HG03457 (cell line): ENCODE measurements around the gene TENT5A.

Source experiments
- ATAC-seq: cut with Tn5 transposase; IDR thresholded peaks from one replicate; pipeline ENCODE4 v1.9.1; 2021; ENCODE audit warnings: moderate number of reproducible peaks; ENCODE audit not compliant: unreplicated experiment

TENT5A gene

DNA sequence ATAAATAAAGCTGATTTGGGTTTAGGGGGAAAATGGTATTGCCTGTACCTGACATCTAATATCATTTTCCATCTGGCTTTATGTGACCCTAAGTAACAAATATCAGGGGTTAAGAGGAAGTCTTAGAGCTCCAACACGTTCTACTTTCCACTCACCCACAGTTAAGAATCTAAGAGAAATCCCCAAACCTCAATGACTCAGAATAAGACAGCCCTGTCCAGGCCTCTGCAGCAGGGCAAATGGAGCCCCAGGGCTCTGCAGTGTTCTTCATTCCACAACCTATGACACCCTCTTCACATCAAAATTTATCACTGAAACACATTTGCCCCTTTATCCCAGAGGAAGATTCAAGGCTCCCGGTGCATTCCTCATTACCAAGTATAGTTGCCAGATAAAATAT is 20.3 kb upstream of the TENT5A start:
- ATAC-seq, result peak; percentile 99

DNA sequence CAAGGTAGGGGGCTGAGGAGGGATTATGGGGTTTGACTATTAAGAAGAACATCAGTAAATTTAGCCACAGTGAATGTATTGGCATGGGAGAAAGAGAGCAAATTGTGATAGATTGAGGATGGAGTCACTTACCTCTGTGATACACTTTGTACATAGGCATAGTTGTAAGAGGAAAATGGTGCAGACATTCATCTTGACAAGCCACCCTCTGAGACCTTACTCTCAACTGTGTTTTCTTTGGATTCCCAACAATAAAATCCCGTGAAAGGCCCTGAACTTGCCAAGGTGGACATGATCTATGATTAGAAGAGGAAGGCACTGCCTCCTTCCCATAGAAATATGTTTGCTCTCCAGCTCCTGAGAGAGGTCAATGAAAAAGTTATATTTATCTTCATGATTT is 18.6 kb upstream of the TENT5A start:
- no peak for ATAC-seq

DNA sequence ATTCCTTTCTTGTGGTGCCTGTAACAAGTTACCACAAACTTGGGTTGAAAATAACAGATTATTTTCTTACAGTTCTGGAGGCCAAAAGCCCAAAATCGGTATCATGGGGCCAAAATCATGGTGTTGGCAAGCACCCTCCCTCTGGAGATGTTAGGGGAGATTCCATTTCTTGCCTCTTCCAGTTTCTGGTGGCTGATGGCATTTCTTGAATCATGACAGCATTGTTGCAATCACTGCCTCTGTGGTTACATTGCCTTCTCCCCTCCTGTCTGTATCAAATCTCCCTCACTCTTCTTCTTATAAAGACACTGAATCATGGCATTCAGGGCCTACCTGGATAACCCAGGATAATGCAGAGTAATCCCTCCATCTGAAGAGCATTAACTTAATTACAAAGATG is 17.9 kb upstream of the TENT5A start:
- ATAC-seq, result no peak

DNA sequence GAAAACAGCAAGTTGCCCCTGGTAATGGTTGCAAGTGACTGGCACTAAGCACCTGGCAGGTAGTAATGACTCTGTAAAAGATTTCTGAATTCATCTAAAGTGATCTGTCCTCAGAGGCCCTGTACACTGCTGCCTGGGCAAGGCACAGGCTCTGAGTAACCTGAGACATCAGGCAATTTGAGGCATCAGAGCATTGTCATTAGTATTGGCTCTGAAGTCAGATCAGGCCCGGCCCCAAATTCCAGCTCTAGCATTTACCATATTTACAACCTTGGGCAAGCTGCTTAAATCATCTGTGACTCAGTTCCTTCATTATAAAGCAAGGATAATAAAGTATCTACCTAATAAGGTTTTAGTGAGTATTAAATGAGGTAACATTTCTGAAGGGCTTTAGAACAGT is 17.3 kb upstream of the TENT5A start:
- no peak for ATAC-seq

DNA sequence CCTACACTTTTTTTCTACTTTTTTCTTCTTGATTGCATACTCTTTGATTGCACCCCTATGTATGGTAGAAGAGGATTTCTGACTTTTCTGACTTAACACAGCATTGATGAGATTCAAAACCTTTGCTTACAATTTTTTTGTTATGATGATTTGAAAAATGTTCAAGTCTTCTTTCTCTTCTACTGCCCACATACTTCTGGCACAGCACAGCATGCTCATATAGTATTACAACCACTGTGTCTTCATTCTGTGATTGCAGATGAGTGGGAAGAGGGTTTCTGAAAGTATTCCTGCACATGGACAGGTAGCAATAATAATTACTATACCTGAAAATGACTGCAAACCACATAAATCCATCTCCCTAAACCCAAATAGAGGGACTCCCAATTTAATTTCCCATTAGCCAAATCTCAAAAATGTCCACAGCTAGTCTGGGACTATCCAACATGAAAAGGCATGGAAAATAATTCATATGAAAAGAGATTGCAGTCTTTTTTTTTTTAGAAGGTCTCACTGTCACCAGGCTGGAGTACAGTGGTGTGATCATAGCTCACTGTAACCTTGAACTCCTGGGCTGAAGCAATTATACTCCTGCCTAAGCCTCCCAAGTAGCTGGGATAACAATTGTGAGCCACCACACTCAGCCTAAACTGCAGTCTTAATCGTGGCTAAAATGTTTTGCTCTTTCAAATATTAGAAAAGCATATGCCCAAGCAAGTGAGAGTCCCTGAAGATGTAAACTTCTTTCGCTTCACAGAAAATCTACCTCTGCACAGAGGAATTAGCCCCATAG is 15.9 kb upstream of the TENT5A start:
- no peak for ATAC-seq

DNA sequence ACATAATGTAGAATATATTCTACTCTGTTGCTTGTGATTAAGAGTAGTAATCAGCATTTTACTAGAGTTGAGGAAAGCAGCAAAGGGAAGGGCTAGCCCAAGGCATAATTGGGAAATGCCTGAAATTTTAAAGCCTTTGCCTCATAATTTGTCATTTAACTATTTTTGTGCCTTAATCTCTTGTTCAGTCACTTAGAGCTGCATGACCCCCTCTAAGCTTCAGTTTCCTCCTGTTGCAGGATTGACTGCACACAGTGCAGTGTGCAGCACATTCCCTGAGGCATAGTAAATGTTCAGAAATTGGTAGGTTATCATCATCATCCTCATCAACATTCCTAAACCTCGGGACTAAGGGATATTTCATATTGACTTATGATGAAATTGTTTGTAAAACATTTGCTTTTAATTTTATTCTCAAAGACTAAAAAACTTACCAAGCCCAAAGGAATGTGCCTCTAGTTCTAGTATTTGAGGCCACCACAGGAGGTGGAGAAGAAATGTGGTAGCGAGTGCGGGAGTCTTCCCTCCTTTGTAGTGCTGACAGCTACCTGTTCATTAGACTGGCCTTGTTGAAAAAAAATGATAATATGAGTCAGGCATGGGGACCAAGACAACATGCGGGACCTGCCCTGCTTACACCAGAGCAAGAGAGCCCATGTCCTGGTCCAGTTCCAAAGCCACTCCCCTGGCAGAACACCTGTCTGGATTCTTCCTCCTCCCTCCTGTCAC is 14.8 kb upstream of the TENT5A start:
- no peak for ATAC-seq

DNA sequence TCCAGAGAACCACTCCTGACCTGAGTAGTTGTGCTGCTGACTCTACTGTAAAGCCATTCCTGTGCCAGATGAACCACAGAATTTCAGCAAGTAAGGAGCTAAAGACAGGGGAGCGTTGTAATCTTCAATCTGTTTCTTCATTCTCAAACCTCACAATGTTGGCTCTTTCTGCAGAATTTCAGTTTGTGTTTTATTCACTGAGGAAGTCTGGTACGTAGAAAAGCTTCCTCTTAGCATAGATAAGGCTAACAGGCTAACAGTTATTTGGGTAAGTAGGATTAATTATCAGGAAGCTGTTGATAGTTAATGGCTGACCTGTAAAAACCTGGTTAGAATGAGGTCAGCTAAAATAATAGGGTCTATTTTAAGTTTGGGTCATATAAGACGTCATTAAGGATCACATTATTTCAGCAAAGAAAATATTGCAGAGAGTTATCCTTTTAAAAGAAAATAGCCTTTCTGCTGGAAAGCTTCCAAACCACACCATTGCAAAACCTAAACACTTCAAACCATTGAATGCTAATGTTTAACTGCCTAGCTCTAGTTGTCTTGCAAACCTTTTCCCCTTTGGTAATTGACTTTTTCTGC is 14.1 kb upstream of the TENT5A start:
- peak; percentile 64 for ATAC-seq

DNA sequence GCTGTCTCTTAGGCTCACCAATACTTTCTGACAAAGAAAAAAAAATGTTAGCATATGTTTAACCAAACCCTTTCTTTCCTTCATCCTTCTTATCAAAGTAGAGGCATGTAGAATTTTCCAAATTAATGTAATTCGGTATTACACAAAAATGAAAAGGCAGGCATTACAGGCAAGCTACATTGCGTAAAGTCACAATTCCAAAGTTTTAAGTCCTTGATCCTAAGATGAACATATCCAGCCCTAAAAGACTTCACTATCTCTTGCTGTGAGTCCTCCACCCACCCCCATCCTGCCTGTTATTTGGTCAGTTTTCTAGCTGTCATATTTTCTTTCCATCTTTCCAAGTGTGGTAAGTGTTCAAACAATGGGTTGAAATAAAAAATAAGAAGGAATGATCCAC is 12.1 kb upstream of the TENT5A start:
- ATAC-seq, result no peak

DNA sequence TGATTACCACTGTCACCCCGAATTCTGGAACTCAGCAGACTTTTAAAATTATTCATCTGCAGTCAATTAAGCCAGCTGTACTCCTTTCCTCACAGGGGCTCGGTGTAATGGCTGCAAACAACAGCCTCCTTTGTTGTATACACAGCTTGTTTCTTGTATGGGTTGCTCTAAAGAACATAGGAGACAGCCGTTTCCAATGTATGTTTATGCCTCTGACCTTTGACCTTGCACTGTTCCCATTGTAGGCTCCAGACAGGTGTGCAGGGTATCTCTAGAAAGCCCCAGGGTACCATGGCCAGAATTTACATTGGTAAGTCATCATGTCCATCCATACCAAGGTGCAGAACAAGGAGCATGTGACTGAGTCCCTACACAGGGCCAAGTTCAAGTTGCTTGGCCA is 11.5 kb upstream of the TENT5A start:
- no peak for ATAC-seq

DNA sequence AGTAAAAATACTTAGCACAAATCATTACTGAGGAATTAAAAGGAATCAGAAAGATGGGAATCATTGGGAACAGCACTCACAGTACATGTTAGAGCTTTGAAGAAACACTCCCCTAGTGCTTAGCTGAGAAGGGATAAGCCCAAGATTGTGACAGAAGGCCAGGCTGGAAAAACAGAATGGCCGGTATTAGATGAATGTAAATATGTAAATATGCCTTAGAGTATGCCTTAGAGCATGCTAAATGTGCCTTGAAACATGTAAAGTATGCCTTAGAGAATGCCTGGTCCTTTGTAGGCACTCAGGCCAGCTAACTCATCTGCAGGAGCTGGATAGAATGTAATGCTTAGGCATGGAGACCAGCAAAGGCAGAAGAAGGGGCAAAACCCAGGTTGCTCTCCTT is 10.6 kb upstream of the TENT5A start:
- ATAC-seq, result no peak

DNA sequence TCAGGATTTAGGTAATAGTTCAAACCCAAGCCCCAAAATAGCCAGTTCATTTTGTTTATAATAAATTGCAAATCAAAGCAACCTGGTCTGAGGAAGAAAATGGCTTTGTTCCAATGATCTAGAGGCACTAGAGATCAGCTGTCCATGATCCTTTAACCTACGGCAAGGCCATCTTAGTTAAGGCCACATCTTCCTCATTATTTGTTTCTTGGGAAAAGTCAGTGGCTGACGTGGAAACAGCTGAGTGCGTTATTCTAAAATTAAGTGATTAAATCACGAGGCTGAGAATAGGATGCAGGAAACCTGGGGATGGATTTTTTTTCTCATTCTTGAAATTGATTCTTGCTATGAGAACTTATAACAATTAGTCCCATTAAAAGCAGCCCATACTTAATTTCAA is 10.1 kb upstream of the TENT5A start:
- no peak for ATAC-seq

DNA sequence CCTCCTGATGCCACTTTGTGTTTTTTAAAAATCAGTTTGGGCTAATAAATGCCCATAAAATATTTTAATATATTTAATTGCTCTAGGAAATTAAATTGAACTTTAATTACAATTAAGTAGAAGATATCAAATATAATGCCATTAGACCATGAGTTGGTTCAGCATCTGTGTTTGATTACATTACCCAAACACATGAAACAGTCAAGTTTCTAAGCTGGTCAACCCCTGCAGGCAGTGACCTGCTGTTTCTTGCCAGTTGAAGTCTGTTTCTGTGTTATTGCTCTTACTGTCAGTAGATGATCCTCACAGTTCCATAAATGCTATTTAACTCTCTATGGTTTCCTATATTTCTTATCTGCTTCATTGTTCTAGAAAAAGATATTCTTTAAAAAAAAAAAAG is 9.7 kb upstream of the TENT5A start:
- ATAC-seq, result no peak

DNA sequence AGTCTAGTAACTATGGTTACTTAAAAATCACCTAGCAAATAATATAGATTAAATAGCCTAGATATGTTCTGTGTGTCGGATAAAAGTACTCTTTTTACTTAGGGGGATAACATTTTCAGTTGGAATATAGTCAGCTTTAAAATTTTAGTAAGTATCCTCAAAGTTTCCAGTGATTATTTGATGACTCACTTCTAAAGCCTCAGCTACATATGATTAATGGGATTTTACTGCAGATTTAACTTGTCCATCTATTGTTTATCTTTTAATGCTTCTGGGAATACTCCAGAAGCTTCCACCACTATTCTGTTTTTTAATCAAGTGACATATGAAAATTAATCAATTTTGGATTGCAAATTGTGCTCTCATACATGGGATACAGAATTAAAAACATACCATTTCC is 8.7 kb upstream of the TENT5A start:
- no peak for ATAC-seq

DNA sequence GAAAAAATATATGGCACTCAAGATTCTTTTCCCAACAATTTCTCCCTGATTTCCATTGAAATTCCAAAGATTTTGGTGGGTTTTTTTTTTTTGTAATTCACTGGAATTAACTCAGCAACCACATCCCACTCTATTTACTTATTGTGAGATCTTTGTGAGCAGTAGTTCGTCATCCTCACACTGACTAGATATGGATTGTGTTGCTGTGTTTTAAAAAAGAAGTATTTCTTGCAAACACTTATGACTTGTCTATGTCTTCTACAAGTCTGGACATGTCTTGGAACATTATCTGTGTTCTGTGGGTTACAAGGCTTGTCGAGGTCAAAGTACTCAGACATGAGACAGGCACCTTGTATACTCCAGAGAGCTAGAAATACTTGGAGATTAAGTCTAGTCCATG is 7.3 kb upstream of the TENT5A start:
- ATAC-seq, result no peak

DNA sequence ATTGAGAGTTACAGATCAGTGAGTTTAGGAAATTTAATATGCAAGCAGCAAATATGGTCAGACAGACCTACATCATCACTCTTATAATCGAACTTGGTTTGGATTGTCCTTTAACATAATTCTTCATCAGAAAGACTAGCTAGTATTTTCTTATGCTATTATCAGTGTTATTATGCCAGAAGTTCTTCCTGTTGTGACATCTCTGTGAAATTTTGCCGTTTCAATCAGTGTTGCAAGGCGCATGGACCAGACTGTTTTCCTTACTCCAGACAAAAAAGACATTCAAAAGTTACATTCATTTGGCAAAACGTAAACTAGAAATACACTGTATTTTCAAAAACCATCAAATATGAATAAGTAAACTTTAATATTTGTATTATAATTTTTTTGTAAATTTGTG is 5.7 kb upstream of the TENT5A start:
- ATAC-seq, result no peak

DNA sequence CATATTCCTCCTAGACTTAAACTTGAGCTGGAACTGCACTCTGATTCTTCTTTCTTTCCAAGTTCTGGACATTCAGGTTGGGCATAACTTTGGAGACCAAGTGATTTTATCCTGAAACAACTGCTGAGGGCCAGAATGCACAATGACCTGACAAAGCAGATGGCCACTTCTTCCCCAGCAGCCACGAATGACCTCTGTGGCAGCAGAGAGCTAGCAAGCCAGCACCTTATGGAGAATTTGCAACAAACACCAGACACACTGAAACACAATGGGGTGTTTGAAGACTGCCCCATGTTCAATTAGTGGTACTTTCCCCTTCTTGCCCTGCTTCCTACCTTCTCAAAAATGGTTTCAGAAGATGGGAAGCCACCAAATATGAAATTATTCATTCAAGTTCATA is 4.2 kb upstream of the TENT5A start:
- no peak for ATAC-seq

DNA sequence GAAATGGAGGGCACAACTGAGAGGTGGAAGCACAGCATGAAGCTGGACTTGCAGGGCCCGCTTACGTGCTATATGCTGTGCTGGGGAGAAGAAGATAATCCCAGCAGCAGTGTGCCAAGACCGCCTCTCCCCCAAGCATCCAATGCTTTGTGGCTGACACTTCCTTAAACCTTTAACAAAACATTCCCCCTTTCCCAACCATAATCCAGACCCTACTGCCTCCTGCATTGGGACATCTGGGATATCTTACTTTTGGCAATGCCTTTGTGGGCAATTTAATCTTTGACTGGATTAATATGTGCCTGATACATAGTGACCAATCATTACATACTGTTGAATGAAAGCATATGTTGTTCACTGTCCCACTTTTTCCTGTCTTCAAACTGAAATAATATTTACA is 3.1 kb upstream of the TENT5A start:
- ATAC-seq, result no peak

DNA sequence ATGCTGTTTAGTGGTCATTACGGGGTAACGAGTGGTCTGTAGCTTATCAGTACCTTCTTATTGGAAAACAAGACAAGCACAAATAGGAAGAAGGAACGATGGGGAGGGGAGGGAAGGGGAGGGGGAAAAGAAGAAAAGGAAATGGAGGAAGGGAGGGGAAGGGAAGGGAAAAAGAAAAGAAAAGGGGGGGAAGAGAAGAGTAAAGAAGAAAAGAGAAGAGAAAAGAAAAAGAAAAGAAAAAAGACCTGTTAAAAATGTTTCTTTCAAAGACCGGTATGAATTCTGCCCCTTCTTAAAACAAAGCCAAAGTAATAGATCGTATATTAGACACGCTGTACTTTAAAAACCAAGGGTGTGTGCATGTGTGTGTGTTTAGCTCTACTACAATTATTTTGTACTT is 2.4 kb upstream of the TENT5A start:
- no peak for ATAC-seq

DNA sequence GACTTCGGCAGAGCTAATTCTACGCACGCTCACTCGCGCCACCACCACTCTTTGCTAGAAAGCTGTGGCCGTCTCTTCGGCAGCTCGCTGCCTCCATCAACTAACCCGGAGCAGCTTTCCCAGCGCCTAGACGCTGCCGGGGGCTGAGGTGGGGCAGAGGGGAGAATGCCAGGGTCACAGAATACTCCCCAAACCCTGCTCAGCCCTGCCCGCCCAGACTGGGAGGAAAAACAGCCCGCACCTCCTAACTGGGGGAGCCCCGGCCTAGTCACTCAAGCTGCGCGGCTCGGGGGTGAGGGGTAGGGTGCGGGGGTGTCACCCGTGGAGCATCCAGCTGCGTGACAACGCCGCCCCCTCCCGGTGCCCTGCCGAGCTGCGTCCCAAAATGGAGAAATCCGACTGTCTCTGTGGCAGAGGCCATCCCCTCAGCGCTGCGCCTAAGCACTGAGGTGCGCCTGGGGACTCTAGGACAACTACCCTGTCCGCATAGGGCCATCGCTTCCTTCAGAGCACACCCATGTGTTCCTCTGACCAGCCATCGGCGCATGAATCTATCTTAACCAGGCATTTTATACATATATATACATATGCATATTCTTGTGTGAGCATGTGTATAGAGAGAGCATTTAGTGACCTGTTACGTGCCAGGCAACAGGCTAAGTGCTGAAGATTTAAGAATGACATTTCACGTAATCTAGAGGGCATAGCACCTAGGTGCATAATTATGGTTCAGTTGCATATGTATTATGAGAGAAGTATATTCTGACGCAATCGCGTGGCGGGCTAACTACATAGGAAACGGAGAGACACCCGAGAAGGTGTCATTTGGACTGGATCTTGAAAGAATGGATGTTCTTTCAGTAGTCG is 1.5 kb upstream of the TENT5A start:
- peak; percentile 39 for ATAC-seq

DNA sequence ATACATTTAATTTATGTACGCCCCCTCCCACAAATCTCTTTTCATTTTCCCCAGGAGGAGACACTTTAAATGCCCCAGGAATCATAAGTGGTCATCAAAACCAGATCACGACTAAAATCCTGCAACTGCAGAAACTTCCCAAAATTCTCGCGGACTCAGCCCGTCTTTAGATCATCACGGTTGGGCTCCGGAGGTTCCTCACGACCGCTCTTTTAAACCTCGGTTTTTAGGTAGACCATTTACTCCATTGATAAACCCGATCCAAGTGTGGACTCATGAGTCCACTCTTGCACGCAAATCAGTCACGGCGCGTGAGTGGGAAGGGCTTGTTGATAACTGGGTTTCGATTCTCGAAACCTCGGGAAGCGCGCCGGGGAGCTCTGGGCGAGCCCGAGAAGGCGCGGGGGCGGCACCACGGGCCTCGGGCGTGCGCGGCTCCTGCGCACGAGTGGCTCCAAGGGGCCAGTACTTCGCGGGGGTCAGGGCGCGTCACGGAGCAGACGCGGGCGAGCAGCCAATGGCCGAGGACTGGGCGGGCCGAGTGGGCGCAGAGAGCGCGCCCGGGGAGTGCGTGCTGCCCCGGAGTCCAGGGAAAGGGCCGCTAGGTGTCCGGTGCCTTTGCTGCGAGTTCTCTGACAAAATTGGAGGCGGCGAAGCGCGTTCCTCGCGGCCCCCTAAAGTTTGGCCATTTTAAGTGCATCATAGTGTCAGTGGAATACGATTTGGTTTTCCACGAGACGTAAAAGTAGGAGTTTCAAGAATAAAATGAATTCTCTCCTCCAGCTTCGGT is 635 bp upstream of the TENT5A start:
- peak; percentile 45 for ATAC-seq
